Urothelium cell line (cell line): ENCODE results near the gene ADPRS.
A peak's percentile ranks its signal among the peaks of the same experiment; 100 is the strongest.

Source experiments
- DNase-seq: peaks from one replicate; pipeline ENCODE4 v3.0.0; 2011; ENCODE audit warnings: low spot score, mixed read lengths
- FAIRE-seq: peaks from 2 replicates; lab custom pipeline; 2011; peaks lifted over from hg19 to GRCh38; lab: Jason Lieb, UNC

ADPRS gene

GRCh38 chr1:36088577-36089392, at the start of gene ADPRS:
Gene ADPRS, plus strand, starts transcription at chr1:36088892. Its CDS starts 13 bp downstream, at chr1:36088905.
- peak; percentile 85 for FAIRE-seq
- DNase-seq: peak; percentile 94

GRCh38 chr1:36040238-36040637, 48.5 kb upstream of the ADPRS start:
- FAIRE-seq: no peak
- DNase-seq: no peak

- no peak for FAIRE-seq
- DNase-seq: no peak
Observed at GRCh38 chr1:36051821-36052220, 36.9 kb upstream of the ADPRS start.

- FAIRE-seq (no peak), DNase-seq (no peak)
Observed at GRCh38 chr1:36053978-36054377, 34.7 kb upstream of the ADPRS start.

GRCh38 chr1:36055706-36056105, 33.0 kb upstream of the ADPRS start:
- FAIRE-seq: no peak
- no peak for DNase-seq

- FAIRE-seq: no peak
Observed at GRCh38 chr1:36062315-36062714, 26.4 kb upstream of the ADPRS start.

GRCh38 chr1:36067871-36068270, 20.8 kb upstream of the ADPRS start:
- no peak for FAIRE-seq

More at GRCh38 chr1:36062315-36062714, 26.4 kb upstream of the ADPRS start:
- no peak for DNase-seq

GRCh38 chr1:36068866-36069265, 19.8 kb upstream of the ADPRS start:
- DNase-seq: no peak
- FAIRE-seq: no peak

More at GRCh38 chr1:36067871-36068270, 20.8 kb upstream of the ADPRS start:
- no peak for DNase-seq

GRCh38 chr1:36070349-36070748, 18.3 kb upstream of the ADPRS start:
- FAIRE-seq (no peak), DNase-seq (no peak)

- no peak for DNase-seq
- FAIRE-seq: no peak
Observed at GRCh38 chr1:36076979-36077573, 11.6 kb upstream of the ADPRS start.

GRCh38 chr1:36080236-36080635, 8.5 kb upstream of the ADPRS start:
- FAIRE-seq (no peak), DNase-seq (no peak)

GRCh38 chr1:36080801-36081200, 7.9 kb upstream of the ADPRS start:
- DNase-seq (peak; percentile 43), FAIRE-seq (no peak)

GRCh38 chr1:36081926-36082485, 6.7 kb upstream of the ADPRS start:
- FAIRE-seq (no peak), DNase-seq (no peak)

- DNase-seq (no peak), FAIRE-seq (no peak)
Observed at GRCh38 chr1:36083219-36083618, 5.5 kb upstream of the ADPRS start.

- no peak for FAIRE-seq
Observed at GRCh38 chr1:36083635-36084496, 4.8 kb upstream of the ADPRS start, which contains the start of gene TEKT2. Gene TEKT2, plus strand, starts transcription at chr1:36084094. Its CDS starts 828 bp downstream, at chr1:36084922.

GRCh38 chr1:36084497-36085115, 4.1 kb upstream of the ADPRS start:
- DNase-seq: no peak
- FAIRE-seq: no peak

More at GRCh38 chr1:36083635-36084496, 4.8 kb upstream of the ADPRS start, which contains the start of gene TEKT2:
- no peak for DNase-seq

- FAIRE-seq (no peak), DNase-seq (no peak)
Observed at GRCh38 chr1:36085126-36085525, 3.6 kb upstream of the ADPRS start.

GRCh38 chr1:36085686-36086526, 2.8 kb upstream of the ADPRS start:
- FAIRE-seq: no peak
- DNase-seq: no peak

GRCh38 chr1:36086529-36087232, 2.0 kb upstream of the ADPRS start:
- DNase-seq (no peak), FAIRE-seq (no peak)
